Endothelial cell (in vitro differentiated cells): Measurements from ENCODE around the gene STRADB. TPM values are rescaled to one million over a fixed set of nuclear protein-coding genes. Genes with fewer than 3 reads are reported as not detected.
"Not testable (repeated sequence)": the region's sequence is repeated elsewhere in the genome, so short reads cannot be mapped to it uniquely, and the experiment has no call there.

Experiments used
- DNase-seq: peaks from one replicate; pipeline ENCODE4 v3.0.0; 2021; ENCODE audit warnings: low spot score
- H3K27ac Mint-ChIP-seq: one replicate; pipeline ENCODE4 v1.8.0; 2021; ENCODE audit warnings: mixed read lengths, inconsistent platforms; ENCODE audit not compliant: unreplicated experiment
- H3K27me3 Mint-ChIP-seq: one replicate; pipeline ENCODE4 v1.8.0; 2021; ENCODE audit warnings: mild to moderate bottlenecking, moderate library complexity, mixed read lengths, inconsistent platforms; ENCODE audit not compliant: unreplicated experiment
- H3K36me3 Mint-ChIP-seq: one replicate; pipeline ENCODE4 v1.8.0; 2021; ENCODE audit warnings: mild to moderate bottlenecking, low read depth, mixed read lengths, inconsistent platforms; ENCODE audit not compliant: unreplicated experiment
- H3K4me1 Mint-ChIP-seq: one replicate; pipeline ENCODE4 v1.8.0; 2021; ENCODE audit warnings: mild to moderate bottlenecking, mixed read lengths, inconsistent platforms; ENCODE audit not compliant: unreplicated experiment
- H3K4me3 Mint-ChIP-seq: one replicate; pipeline ENCODE4 v1.8.0; 2021; ENCODE audit warnings: mild to moderate bottlenecking, mixed read lengths, inconsistent platforms; ENCODE audit not compliant: unreplicated experiment
- H3K9me3 Mint-ChIP-seq: one replicate; pipeline ENCODE4 v1.8.0; 2021; ENCODE audit warnings: mixed read lengths, inconsistent platforms; ENCODE audit not compliant: unreplicated experiment
- total RNA-seq: library from RNA; stranded (reverse); fragmentation: NEBNext Ultra II Directional; extraction: Animal tissue kit (Norgen Biotek cat#: 25700); gene quantifications from one replicate; pipeline ENCODE4 v1.2.1, GENCODE V29; 2021; ENCODE audit not compliant: unreplicated experiment
- TF ChIP-seq, protein P1 (sequence below): fragments of 200-600 bp; sonication (generic); IDR thresholded peaks from one replicate; pipeline ENCODE4 v1.5.0; 2021; ENCODE audit warnings: antibody characterized with exemption; ENCODE audit not compliant: unreplicated experiment

STRADB gene
- total RNA-seq, 1 donor from 2014 or later: 18.5 TPM

DNA sequence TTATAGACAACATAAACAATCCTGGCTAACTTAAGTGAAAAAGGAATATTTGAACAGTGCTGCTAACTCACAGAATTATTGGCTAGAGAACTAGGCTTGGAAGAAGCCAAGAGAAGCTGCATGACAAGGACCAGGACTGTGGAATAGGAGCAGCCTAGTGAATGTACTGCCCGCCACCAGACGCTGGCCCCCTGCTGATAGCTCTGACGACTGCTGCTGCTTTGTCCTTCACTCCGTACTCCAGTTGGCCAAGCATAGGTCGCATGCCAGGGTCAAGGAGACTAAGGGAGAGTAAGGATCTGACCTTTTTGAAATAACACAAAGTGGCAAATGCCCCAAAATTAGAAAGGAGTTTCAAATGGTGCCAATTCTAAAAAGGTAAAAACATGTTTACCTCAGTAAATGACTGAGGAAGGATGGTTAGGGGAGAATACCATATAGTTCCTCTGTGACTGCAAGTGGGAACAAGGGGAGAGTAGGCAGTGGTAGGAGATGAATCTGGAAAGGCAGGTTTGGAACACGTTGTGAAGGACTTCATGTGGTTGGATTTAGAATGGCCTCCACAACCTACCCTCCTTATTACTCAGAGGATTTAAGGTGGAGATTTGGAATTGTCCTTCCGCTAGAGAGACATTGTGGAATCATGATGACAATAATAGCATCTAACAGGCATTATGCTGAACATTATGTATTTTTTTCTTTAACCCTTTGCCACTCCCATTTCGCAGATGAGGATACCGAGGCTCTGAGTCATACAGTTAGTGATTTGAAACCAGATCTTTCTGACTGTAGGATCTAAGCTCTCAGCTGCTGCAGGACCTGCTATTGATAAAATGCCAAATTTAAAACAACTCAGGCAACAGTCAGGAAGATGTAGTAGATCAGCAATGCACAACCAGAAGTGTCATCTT is 19.5 kb downstream of the STRADB start:
- H3K4me1 Mint-ChIP-seq: no peaks in the 10 kb centered on the region
- H3K27ac Mint-ChIP-seq: no peak overlapping the region
- no peak overlapping the region for H3K4me3 Mint-ChIP-seq
- TF ChIP-seq, protein P1, sequence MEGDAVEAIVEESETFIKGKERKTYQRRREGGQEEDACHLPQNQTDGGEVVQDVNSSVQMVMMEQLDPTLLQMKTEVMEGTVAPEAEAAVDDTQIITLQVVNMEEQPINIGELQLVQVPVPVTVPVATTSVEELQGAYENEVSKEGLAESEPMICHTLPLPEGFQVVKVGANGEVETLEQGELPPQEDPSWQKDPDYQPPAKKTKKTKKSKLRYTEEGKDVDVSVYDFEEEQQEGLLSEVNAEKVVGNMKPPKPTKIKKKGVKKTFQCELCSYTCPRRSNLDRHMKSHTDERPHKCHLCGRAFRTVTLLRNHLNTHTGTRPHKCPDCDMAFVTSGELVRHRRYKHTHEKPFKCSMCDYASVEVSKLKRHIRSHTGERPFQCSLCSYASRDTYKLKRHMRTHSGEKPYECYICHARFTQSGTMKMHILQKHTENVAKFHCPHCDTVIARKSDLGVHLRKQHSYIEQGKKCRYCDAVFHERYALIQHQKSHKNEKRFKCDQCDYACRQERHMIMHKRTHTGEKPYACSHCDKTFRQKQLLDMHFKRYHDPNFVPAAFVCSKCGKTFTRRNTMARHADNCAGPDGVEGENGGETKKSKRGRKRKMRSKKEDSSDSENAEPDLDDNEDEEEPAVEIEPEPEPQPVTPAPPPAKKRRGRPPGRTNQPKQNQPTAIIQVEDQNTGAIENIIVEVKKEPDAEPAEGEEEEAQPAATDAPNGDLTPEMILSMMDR: no peak
- DNase-seq: no peak
- no peaks in the 10 kb centered on the region for H3K9me3 Mint-ChIP-seq
- no peaks in the 10 kb centered on the region for H3K27me3 Mint-ChIP-seq
- H3K36me3 Mint-ChIP-seq: no peaks in the 10 kb centered on the region

DNA sequence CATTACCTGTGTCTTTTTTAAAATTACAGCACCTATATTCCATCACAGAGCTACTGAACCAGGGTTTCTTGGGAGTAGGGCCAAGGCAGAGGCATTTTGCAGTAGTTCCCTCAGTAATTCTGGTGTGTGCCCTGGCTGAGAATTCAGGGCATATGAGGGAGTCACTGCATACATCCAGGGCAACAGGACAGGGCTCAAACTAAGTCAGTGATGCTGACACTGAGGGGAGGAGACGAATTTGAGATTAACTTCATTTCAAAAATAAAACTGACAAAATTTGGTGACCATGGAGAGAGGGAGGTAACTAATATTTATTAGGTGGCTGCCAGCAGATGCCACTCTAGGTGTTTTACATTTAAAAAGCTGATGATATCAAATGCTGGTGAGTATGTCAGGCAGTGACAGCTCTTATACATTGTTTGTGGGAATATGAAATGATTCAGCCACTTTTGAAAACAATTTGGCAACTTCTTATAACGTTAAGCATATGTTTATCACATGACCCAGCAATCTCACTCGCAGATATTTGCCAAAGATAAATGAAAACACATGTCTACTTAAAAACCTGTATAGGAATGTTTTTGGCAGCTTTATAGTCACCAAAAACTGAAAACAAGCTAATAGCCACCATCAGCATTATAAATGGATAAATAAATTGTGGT is 20.3 kb downstream of the STRADB start:
- no peaks in the 10 kb centered on the region for H3K36me3 Mint-ChIP-seq
- no peaks in the 10 kb centered on the region for H3K9me3 Mint-ChIP-seq
- H3K27me3 Mint-ChIP-seq: no peaks in the 10 kb centered on the region
- TF ChIP-seq, protein P1: no peak
- H3K4me1 Mint-ChIP-seq: no peaks in the 10 kb centered on the region
- no peak overlapping the region for H3K4me3 Mint-ChIP-seq
- no peak overlapping the region for H3K27ac Mint-ChIP-seq
- no peak for DNase-seq

DNA sequence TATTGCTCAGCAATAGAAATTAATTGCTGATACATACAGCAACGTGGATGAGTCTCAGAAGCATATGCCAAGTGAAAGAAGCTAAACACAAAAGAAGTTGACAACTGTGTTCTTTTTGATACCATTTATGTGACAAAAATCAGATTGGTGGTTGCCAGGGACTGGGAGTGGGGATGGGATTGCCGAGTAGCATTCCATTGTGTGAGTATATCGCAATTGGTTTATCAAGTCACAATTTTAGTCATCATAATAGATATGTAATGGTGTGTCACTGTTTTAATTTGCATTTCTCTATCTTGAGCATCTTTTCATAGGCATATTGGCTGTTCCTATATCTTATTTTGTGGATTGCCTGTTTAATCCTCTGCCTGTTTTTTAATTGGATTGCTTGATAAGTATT is 20.9 kb downstream of the STRADB start:
- Mint-ChIP-seq H3K9me3 (no peaks in the 10 kb centered on the region), H3K27ac (no peak overlapping the region), H3K4me3 (no peak overlapping the region), H3K4me1 (no peaks in the 10 kb centered on the region), H3K36me3 (no peaks in the 10 kb centered on the region), H3K27me3 (peaks cover under 1% of the 10 kb centered on the region)
- DNase-seq: no peak
- TF ChIP-seq, protein P1: no peak

DNA sequence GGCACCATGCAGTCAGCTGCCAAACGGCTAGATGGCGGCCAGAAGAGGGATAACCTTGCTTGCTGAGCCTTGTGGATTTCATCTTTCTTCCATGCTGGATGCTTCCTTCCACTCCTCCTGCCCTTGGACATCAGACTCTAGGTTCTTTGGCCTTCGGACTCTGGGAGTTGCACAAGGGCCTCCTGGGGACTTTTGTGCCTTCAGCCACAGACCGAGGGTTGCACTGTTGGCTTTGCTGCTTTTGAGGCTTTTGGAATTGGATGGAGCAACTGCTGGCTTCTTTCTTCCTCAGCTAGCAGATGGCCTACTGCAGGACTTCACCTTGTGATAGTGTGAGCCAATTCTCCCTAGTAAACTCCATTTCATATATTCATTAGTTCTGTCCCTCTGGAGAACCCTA is 31.0 kb downstream of the STRADB start:
- Mint-ChIP-seq H3K4me1 (no peaks in the 10 kb centered on the region), H3K4me3 (no peak overlapping the region), H3K27me3 (no peaks in the 10 kb centered on the region), H3K27ac (no peak overlapping the region), H3K9me3 (peaks cover 3% of the 10 kb centered on the region), H3K36me3 (peaks cover 7% of the 10 kb centered on the region)
- TF ChIP-seq, protein P1: no peak
- no peak for DNase-seq

DNA sequence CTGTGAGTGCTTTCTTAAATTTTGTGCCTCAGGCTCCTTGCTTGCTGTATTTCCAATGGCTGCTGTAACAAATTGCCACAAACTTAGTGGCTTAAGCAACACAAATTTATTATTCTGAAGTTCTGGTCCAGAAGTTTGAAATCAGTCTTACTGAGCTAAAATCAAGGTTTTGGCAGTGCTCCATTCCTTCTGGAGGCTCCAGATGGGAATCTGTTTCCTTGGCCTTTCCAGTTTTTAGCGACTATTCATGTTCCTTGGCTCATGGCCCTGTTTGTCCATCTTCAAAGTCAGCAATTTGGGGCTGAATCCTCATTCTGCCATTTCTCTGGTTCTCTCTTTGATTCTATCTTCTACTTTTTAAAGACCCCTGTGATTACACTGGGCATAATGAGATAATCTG is 31.8 kb downstream of the STRADB start:
- no peak for DNase-seq
- no peaks in the 10 kb centered on the region for H3K27me3 Mint-ChIP-seq
- peaks cover 7% of the 10 kb centered on the region for H3K36me3 Mint-ChIP-seq
- H3K4me1 Mint-ChIP-seq: no peaks in the 10 kb centered on the region
- peaks cover 3% of the 10 kb centered on the region for H3K9me3 Mint-ChIP-seq
- TF ChIP-seq, protein P1: no peak
- H3K27ac Mint-ChIP-seq: no peak overlapping the region
- H3K4me3 Mint-ChIP-seq: no peak overlapping the region

DNA sequence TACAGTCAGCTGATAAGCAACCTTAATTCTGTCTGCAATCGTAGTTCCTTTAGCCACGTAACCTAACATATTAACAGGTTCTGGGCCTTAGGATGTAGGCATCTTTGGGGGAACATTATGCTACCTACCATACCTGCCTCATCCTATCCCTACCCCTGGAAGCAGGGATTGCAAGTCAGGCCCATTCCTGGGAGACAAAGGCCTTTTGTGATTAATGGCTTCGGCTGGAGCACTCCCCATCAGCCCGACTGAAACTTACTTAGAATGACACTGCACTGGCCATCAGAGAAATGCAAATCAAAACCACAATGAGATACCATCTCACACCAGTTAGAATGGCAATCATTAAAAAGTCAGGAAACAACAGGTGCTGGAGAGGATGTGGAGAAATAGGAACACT is 32.2 kb downstream of the STRADB start:
- not testable (repeated sequence) for H3K4me3 Mint-ChIP-seq, H3K36me3 Mint-ChIP-seq, H3K9me3 Mint-ChIP-seq, H3K27ac Mint-ChIP-seq, H3K4me1 Mint-ChIP-seq, DNase-seq, H3K27me3 Mint-ChIP-seq
